Fibroblast of pulmonary artery (primary cell): Measurements from ENCODE around the gene ATP13A4.

Source experiments
- DNase-seq: peaks from one replicate; pipeline ENCODE4 v3.0.0-alpha.2; 2010; ENCODE audit warnings: low read depth
- H3K4me3 ChIP-seq: replicated peaks from 2 replicates; pipeline ENCODE4 v1.5.1; 2011; ENCODE audit warnings: low read depth, mild to moderate bottlenecking, control low read depth, low read length, moderate library complexity
- TF ChIP-seq, protein P1 (sequence below): IDR thresholded peaks from 2 replicates; pipeline ENCODE4 v1.5.1; 2011; ENCODE audit warnings: mild to moderate bottlenecking, control low read depth, low read length, inconsistent platforms; ENCODE audit errors: missing control alignments

ATP13A4 gene

GRCh38 chr3:193389335-193389734 is 165.4 kb downstream of the ATP13A4 start:
- DNase-seq = no peak
- no peak overlapping the region for H3K4me3 ChIP-seq
- TF ChIP-seq, protein P1, sequence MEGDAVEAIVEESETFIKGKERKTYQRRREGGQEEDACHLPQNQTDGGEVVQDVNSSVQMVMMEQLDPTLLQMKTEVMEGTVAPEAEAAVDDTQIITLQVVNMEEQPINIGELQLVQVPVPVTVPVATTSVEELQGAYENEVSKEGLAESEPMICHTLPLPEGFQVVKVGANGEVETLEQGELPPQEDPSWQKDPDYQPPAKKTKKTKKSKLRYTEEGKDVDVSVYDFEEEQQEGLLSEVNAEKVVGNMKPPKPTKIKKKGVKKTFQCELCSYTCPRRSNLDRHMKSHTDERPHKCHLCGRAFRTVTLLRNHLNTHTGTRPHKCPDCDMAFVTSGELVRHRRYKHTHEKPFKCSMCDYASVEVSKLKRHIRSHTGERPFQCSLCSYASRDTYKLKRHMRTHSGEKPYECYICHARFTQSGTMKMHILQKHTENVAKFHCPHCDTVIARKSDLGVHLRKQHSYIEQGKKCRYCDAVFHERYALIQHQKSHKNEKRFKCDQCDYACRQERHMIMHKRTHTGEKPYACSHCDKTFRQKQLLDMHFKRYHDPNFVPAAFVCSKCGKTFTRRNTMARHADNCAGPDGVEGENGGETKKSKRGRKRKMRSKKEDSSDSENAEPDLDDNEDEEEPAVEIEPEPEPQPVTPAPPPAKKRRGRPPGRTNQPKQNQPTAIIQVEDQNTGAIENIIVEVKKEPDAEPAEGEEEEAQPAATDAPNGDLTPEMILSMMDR = no peak

GRCh38 chr3:193388361-193388760 is 166.3 kb downstream of the ATP13A4 start:
- no peak overlapping the region for H3K4me3 ChIP-seq
- DNase-seq = no peak
- TF ChIP-seq, protein P1 = no peak

DNA sequence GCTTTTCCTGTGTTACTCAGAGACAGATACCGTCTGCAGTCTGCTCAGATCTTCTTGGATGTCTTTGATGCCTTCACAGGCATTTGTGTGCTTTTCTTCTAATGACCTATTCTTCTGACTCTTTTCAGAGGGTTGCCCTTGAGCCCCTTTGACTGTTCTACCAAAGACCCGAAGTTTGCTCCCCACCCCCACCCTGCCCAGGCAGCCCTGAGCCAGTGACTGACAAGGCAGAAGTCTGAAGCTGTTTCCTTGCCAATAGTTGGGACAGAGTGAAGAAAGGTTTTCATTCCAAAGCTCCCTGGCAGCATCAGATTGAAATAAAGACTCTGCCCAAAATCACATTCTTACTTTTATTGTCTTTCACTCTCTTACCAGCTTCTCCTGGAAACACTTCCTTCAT is 167.1 kb downstream of the ATP13A4 start:
- no peak overlapping the region for H3K4me3 ChIP-seq
- no peak for DNase-seq
- TF ChIP-seq, protein P1 = no peak

- TF ChIP-seq, protein P1 = no peak
- no peak within 1 kb of the TSS for H3K4me3 ChIP-seq
Measured at GRCh38 chr3:193378706-193379105, 176.0 kb downstream of the ATP13A4 start, which contains the start of gene ATP13A5. Gene ATP13A5 (minus strand): TSS chr3:193378753. CDS start chr3:193378725, 28 bp downstream.

GRCh38 chr3:193377591-193377990 is 177.1 kb downstream of the ATP13A4 start:
- TF ChIP-seq, protein P1 = no peak
- DNase-seq = no peak
- H3K4me3 ChIP-seq = no peak overlapping the region

More at GRCh38 chr3:193378706-193379105, 176.0 kb downstream of the ATP13A4 start, which contains the start of gene ATP13A5:
- DNase-seq = no peak

DNA sequence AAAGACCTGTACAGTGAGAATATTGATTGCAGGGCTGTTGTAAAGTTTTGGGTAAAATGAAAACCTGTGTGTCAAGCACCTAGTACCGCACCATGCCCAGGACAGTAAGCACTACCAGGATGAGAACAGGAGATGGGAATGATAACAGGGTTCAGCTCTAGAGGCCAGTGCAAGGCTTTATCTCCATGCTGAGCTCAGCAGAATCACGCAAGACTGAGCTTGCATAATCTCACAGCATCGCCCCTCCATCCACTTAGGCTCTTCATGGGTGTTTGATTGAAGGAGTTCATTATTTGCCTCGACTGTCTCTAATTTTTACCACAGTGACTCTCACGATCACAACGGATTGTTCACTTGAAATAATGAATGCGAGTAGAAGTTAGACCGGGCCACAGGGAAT is 179.1 kb downstream of the ATP13A4 start:
- DNase-seq = no peak
- H3K4me3 ChIP-seq = no peak overlapping the region
- TF ChIP-seq, protein P1 = no peak

- no peak for DNase-seq
- no peak overlapping the region for H3K4me3 ChIP-seq
- TF ChIP-seq, protein P1 = no peak
Measured at GRCh38 chr3:193372783-193373182, 181.9 kb downstream of the ATP13A4 start.
